Measurements from ENCODE around the gene TAAR1. TPM values are rescaled to one million over a fixed set of nuclear protein-coding genes. Genes with fewer than 3 reads are reported as not detected.

Gene TAAR1, protein sequence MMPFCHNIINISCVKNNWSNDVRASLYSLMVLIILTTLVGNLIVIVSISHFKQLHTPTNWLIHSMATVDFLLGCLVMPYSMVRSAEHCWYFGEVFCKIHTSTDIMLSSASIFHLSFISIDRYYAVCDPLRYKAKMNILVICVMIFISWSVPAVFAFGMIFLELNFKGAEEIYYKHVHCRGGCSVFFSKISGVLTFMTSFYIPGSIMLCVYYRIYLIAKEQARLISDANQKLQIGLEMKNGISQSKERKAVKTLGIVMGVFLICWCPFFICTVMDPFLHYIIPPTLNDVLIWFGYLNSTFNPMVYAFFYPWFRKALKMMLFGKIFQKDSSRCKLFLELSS
- total RNA-seq (2014; rRNA removed; shearing (Covaris generic)), result not detected in 2 replicates

DNA sequence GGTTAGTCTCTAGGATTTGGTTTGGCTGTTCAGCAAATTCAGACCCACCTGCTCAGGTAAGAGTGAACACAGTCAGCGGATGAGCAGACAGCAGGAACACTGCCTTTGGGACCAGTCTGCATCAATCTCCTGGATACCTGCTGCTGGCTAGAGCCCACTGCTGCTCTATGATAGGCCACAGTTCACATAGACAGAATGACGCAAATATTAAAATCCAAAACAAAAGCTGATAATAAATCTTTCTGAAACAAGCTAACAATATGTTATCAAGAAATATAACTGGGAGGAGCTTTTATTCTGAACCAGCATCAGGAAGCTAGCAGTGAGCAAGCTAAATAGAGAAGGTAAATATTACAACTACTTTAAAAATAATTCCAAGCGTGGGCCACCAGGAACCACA lies at the start of gene TAAR1:
Gene TAAR1 (minus strand): TSS at position 101 of the 400 bp plus-strand sequence. CDS start 13,179 bp downstream, outside the sequence.

DNA sequence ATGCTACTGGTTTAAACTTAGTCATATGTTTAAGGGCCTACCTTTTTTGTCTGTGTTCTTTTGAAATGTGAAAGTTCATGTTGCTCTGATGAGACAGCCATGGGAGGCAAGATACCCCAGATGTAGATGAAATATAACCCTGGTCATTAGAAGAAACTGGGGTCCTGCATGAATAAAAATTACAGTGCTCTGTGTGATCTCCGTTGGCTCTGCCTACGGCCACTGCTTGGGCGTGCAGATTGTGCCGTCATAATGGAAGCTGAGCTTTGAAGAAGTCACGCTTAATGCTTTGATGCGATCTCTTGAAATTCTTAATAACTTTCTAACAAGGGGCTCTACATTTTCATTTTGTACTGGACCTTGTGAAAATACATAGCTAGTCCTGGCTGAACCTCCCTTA lies 34.8 kb downstream of the TAAR1 start, which contains the start of gene TAAR2:
Gene TAAR2 (minus strand): TSS at position 101 of the 400 bp plus-strand sequence. CDS start 0 bp downstream, at position 101.

Other genes starting within 250 kb of the TAAR1 start
- gene STX7, start 146.1 kb downstream of the TAAR1 start, total RNA-seq (2014; rRNA removed; shearing (Covaris generic)), result 9.6 and 14.0 TPM in 2 replicates
- not detected in 2 replicates for gene TAAR9, start 120.9 kb downstream of the TAAR1 start, total RNA-seq (2014; rRNA removed; shearing (Covaris generic))
- gene TAAR8, start 106.5 kb downstream of the TAAR1 start, total RNA-seq (2014; rRNA removed; shearing (Covaris generic)), result not detected in 2 replicates
- gene TAAR6, start 88.9 kb downstream of the TAAR1 start, total RNA-seq (2014; rRNA removed; shearing (Covaris generic)), result not detected in 2 replicates
- gene TAAR5, start 69.4 kb downstream of the TAAR1 start, total RNA-seq (2014; rRNA removed; shearing (Covaris generic)), result not detected in 2 replicates
- gene TAAR2, start 34.9 kb downstream of the TAAR1 start, total RNA-seq (2014; rRNA removed; shearing (Covaris generic)), result not detected in 2 replicates
- 0.08 TPM in 1 of 2 replicates, not detected in the other for gene VNN1, start 54.9 kb upstream of the TAAR1 start, total RNA-seq (2014; rRNA removed; shearing (Covaris generic))
- gene VNN2, start 98.7 kb upstream of the TAAR1 start, total RNA-seq (2014; rRNA removed; shearing (Covaris generic)), result 0.29 TPM in 1 of 2 replicates, not detected in the other
- 7.8 and 8.1 TPM in 2 replicates for gene SLC18B1, start 139.5 kb upstream of the TAAR1 start, total RNA-seq (2014; rRNA removed; shearing (Covaris generic))
- 1,472 and 1,509 TPM in 2 replicates for gene RPS12, start 155.4 kb upstream of the TAAR1 start, total RNA-seq (2014; rRNA removed; shearing (Covaris generic))

Data from A375 (cell line).